Activated CD8-positive, alpha-beta T cell treated with anti-CD3 and anti-CD28 coated beads for 36 hours (primary cell): ENCODE measurements around the gene DIS3L2. TPM values are rescaled to one million over a fixed set of nuclear protein-coding genes. Genes with fewer than 3 reads are reported as not detected.

Experiments used
- ATAC-seq: fragments of 200-7000 bp; cut with Tn5 transposase; one replicate; pipeline ENCODE4 v1.10.0; 2021; ENCODE audit warnings: mild to moderate bottlenecking, moderate library complexity
- CTCF ChIA-PET: fragments of 350-600 bp; sonication (Branson Sonifier 250); formaldehyde crosslinking; loops from one replicate; lab custom pipeline; 2021; ENCODE audit warnings: antibody characterized with exemption; lab: Charles Lee
- POLR2A ChIA-PET: fragments of 350-600 bp; sonication (Branson Sonifier 250); formaldehyde crosslinking; loops from one replicate; lab custom pipeline; 2021; ENCODE audit warnings: antibody characterized with exemption; lab: Charles Lee
- DNase-seq: peaks from one replicate; pipeline ENCODE4 v3.0.0-alpha.2; 2020
- H3K27ac Mint-ChIP-seq: one replicate; pipeline ENCODE4 v1.8.0; 2021; ENCODE audit warnings: mild to moderate bottlenecking, mixed read lengths
- H3K27me3 Mint-ChIP-seq: one replicate; pipeline ENCODE4 v1.8.0; 2021; ENCODE audit warnings: mixed read lengths
- H3K36me3 Mint-ChIP-seq: one replicate; pipeline ENCODE4 v1.8.0; 2021; ENCODE audit warnings: low read depth, mixed read lengths
- H3K4me1 Mint-ChIP-seq: one replicate; pipeline ENCODE4 v1.8.0; 2021; ENCODE audit warnings: low read depth, mixed read lengths
- H3K4me3 Mint-ChIP-seq: one replicate; pipeline ENCODE4 v1.8.0; 2021; ENCODE audit warnings: mild to moderate bottlenecking, moderate library complexity, mixed read lengths
- H3K9me3 Mint-ChIP-seq: one replicate; pipeline ENCODE4 v1.8.0; 2021; ENCODE audit warnings: mixed read lengths
- CTCF ChIP-seq: fragments of 200-600 bp; IDR thresholded peaks from one replicate; pipeline ENCODE4 v1.8.0; 2022; ENCODE audit warnings: antibody characterized with exemption, mild to moderate bottlenecking
- intact Hi-C: fragments of 100-400 bp; cut with micrococcal nuclease; formaldehyde crosslinking; loops from one replicate; pipeline ENCODE4 v1.10.0; 2022
- total RNA-seq, 2 experiments: library from RNA; stranded (reverse); gene quantifications; one replicate each; pipeline ENCODE4 v1.2.3, GENCODE V29; 2021

Gene DIS3L2
- total RNA-seq, 2 experiments from 2014 or later, result 26.5 to 27.2 TPM

GRCh38 chr2:232228971-232229894 is 267.7 kb downstream of the DIS3L2 start:
- H3K4me3 Mint-ChIP-seq, result no peak overlapping the region
- intact Hi-C loops, result no loop called here
- no peak for ATAC-seq
- no peak overlapping the region for H3K27ac Mint-ChIP-seq
- H3K27me3 Mint-ChIP-seq, result no peaks in the 10 kb centered on the region
- CTCF ChIA-PET, result interaction anchor here (1.4 to 1.5 kb wide), 3 partner anchors 8 to 307 kb away, joined by 4 read pairs; no protein-coding TSS in a partner anchor
- POLR2A ChIA-PET, result no interaction called here
- peaks cover 12% of the 10 kb centered on the region for H3K4me1 Mint-ChIP-seq
- DNase-seq, result no peak
- H3K9me3 Mint-ChIP-seq, result no peaks in the 10 kb centered on the region
- TF ChIP-seq CTCF, result no peak
- H3K36me3 Mint-ChIP-seq, result no peaks in the 10 kb centered on the region

- DNase-seq, result no peak
- intact Hi-C loops, result loop anchor here (10.0 kb wide), 1 partner anchor 305 kb away; the partner anchor contains the start of gene NPPC
- Mint-ChIP-seq H3K9me3 (no peaks in the 10 kb centered on the region), H3K4me3 (no peak overlapping the region), H3K27ac (no peak overlapping the region), H3K27me3 (no peaks in the 10 kb centered on the region), H3K4me1 (peaks cover 12% of the 10 kb centered on the region), H3K36me3 (no peaks in the 10 kb centered on the region)
- POLR2A ChIA-PET, result interaction anchor here (0.6 kb wide), 1 partner anchor 280 kb away, joined by 3 read pairs; no protein-coding TSS in a partner anchor
- CTCF ChIA-PET, result interaction anchor here (1.1 to 1.5 kb wide), 4 partner anchors 8 to 308 kb away, joined by 3 to 4 read pairs (median 4); no protein-coding TSS in a partner anchor
- TF ChIP-seq CTCF, result no peak
- ATAC-seq, result no peak
Measured at GRCh38 chr2:232229911-232230310, 268.4 kb downstream of the DIS3L2 start.

- CTCF ChIA-PET, result interaction anchor here (1.1 to 2.1 kb wide), 6 partner anchors 9 to 330 kb away, joined by 3 to 8 read pairs (median 4); no protein-coding TSS in a partner anchor
- H3K9me3 Mint-ChIP-seq, result no peaks in the 10 kb centered on the region
- H3K4me1 Mint-ChIP-seq, result peaks cover 13% of the 10 kb centered on the region
- TF ChIP-seq CTCF, result peak; percentile 43
- POLR2A ChIA-PET, result interaction anchor here (0.6 kb wide), 1 partner anchor 281 kb away, joined by 3 read pairs; no protein-coding TSS in a partner anchor
- DNase-seq (peak; percentile 66), ATAC-seq (peak; percentile 47)
- H3K36me3 Mint-ChIP-seq, result no peaks in the 10 kb centered on the region
- no peak overlapping the region for H3K4me3 Mint-ChIP-seq
- no peak overlapping the region for H3K27ac Mint-ChIP-seq
- intact Hi-C loops, result loop anchor here (10.0 kb wide), 1 partner anchor 306 kb away; the partner anchor contains the start of gene NPPC
- no peaks in the 10 kb centered on the region for H3K27me3 Mint-ChIP-seq
Measured at GRCh38 chr2:232230560-232230959, 269.0 kb downstream of the DIS3L2 start.

- ChIA-PET CTCF (interaction anchor here (0.8 to 2.1 kb wide), 4 partner anchors 8 to 331 kb away, joined by 3 to 8 read pairs (median 4); no protein-coding TSS in a partner anchor), POLR2A (no interaction called here)
- Mint-ChIP-seq H3K36me3 (no peaks in the 10 kb centered on the region), H3K9me3 (no peaks in the 10 kb centered on the region), H3K27ac (no peak overlapping the region), H3K27me3 (no peaks in the 10 kb centered on the region), H3K4me3 (no peak overlapping the region), H3K4me1 (peaks cover 22% of the 10 kb centered on the region)
- intact Hi-C loops, result loop anchor here (10.0 kb wide), 1 partner anchor 307 kb away; the partner anchor contains the start of gene NPPC
- DNase-seq (no peak), ATAC-seq (no peak)
- no peak for TF ChIP-seq CTCF
Measured at GRCh38 chr2:232231554-232231953, 270.0 kb downstream of the DIS3L2 start.
